Vagina (tissue), 2 donors: ENCODE results near the gene COG6. TPM values are rescaled to one million over a fixed set of nuclear protein-coding genes. Genes with fewer than 3 reads are reported as not detected.
A peak's percentile ranks its signal among the peaks of the same experiment; 100 is the strongest.

Experiments used
- DNase-seq, 2 donors: peaks; one replicate each; pipeline ENCODE4 v3.0.0-alpha.2; 2017; ENCODE audit errors: extremely low spot score in 2 of 2
- H3K27ac ChIP-seq: fragments of 200-600 bp; sonication (generic); one replicate; pipeline ENCODE4 v1.5.1; 2019
- H3K27me3 ChIP-seq: fragments of 200-600 bp; sonication (generic); one replicate; pipeline ENCODE4 v1.5.1; 2019
- H3K36me3 ChIP-seq, 2 donors: fragments of 200-600 bp; sonication (generic); one replicate each; pipeline ENCODE4 v1.5.1; 2017 to 2019
- H3K4me1 ChIP-seq: fragments of 200-600 bp; sonication (generic); one replicate; pipeline ENCODE4 v1.5.1; 2019
- H3K4me3 ChIP-seq, 2 donors: fragments of 200-600 bp; sonication (generic); 1 replicate in 1 of 2; 2 replicates in 1 of 2; pipeline ENCODE4 v1.5.1; 2016 to 2019
- H3K9me3 ChIP-seq: fragments of 200-600 bp; sonication (generic); one replicate; pipeline ENCODE4 v1.5.1; 2019
- POLR2A ChIP-seq, 2 donors: fragments of 450-650 bp; IDR thresholded peaks; one replicate each; pipeline ENCODE4 v1.6.1; 2017; ENCODE audit warnings: antibody characterized with exemption in 2 of 2, mild to moderate bottlenecking in 2 of 2, moderate library complexity in 2 of 2
- POLR2AphosphoS5 ChIP-seq, 2 donors: sonication (generic); formaldehyde crosslinking; IDR thresholded peaks; one replicate each; pipeline ENCODE4 v1.9.0; 2017; ENCODE audit warnings: antibody characterized with exemption in 2 of 2, mild to moderate bottlenecking in 2 of 2, low read depth in 1 of 2; ENCODE audit not compliant: insufficient read depth in 1 of 2
- intact Hi-C: fragments of 100-400 bp; cut with DNase I; formaldehyde crosslinking; loops from one replicate; pipeline ENCODE4 v1.15.1; 2023
- total RNA-seq: library from RNA; depleted of rRNA; stranded (reverse); fragments of >200 nt; gene quantifications from one replicate; pipeline ENCODE4 v1.2.3, GENCODE V29; 2016
- TF ChIP-seq, protein P1 (sequence below), 3 experiments: fragments of 450-650 bp in 2 of 3; fragments of 200-600 bp in 1 of 3; sonication (generic) in 1 of 3; IDR thresholded peaks; one replicate each; pipeline ENCODE4 v1.5.1; 2017 to 2019; ENCODE audit warnings: antibody characterized with exemption in 3 of 3, mild to moderate bottlenecking in 2 of 3, moderate library complexity in 2 of 3

The COG6 gene
- total RNA-seq, 1 donor from 2014 or later: 15.2 TPM

DNA sequence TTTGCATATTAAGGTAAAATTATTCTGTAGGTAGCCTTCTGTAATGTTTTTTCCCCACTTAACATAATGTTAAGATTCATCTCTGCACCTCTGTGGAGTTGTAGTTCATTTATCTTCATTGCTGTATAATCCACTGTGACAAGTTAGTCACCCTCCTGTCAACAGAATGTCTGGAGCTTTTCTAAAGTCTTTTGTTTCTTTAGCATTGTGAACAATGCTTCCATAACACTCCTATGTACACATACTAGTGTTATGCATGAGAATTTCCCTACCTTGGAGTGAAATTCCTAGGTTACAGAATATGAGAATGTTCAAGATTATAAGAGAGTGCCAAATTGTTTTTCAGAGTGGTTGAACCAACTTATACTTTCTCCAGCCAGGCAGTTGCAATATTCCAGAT is 113.5 kb downstream of the COG6 start:
- DNase-seq: no peak
- H3K27me3 ChIP-seq: no peaks in the 10 kb centered on the region
- H3K9me3 ChIP-seq: no peaks in the 10 kb centered on the region
- no peak overlapping the region for H3K27ac ChIP-seq
- intact Hi-C loops: no loop called here
- H3K36me3 ChIP-seq: no peaks in the 10 kb centered on the region
- TF ChIP-seq POLR2A (IDR thresholded peaks at IDR 0.05): no peak
- peak in 1 of 2 donors; percentile 8 for TF ChIP-seq POLR2AphosphoS5 (IDR thresholded peaks at IDR 0.05; ENCODE audit: insufficient read depth in 1 of 2, low read depth in 1 of 2)
- H3K4me1 ChIP-seq: peaks cover 32% of the 10 kb centered on the region
- no peak overlapping the region for H3K4me3 ChIP-seq

DNA sequence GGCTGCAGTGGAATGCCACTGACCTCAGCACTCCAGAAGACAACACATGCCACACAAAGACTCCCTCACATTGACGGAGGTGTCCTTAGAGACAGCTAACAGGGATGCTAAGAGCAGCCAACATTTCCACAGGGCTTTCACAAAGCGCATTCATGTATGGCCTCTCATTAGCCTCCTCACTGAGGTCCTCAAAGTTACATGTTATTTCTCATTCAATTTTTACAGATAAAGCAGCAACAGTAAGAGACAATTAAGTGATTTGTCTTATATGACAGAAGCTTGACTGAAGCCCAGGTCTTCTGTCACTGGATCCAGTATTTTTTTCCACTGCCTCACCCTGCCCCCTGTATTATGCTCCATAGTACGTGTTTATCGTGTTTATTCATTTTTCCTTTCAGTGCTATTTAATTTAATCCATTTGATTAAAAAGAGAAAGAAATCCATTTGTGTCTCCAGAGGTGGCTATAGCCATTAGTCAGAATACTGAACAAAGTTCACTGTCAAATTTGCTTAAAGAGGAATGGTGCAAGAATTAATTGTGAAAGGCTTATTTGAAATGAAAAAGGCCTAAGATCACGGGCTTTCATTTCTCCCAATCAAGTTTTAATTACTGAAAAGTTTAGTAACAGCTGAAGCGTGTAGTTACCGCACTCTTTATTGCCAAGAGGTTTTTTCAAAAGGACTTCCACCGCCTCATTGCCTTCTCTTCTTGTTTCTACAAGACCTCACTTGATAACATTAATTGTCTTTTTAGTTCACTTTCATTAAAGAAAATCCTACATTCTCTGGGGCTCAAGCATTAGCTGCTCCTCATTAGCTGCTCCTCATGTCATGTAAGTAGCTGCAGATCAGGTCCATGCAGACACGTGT is 115.0 kb downstream of the COG6 start:
- TF ChIP-seq POLR2A (IDR thresholded peaks at IDR 0.05) (no peak), POLR2AphosphoS5 (IDR thresholded peaks at IDR 0.05; ENCODE audit: insufficient read depth in 1 of 2, low read depth in 1 of 2) (no peak)
- TF ChIP-seq, protein P1, sequence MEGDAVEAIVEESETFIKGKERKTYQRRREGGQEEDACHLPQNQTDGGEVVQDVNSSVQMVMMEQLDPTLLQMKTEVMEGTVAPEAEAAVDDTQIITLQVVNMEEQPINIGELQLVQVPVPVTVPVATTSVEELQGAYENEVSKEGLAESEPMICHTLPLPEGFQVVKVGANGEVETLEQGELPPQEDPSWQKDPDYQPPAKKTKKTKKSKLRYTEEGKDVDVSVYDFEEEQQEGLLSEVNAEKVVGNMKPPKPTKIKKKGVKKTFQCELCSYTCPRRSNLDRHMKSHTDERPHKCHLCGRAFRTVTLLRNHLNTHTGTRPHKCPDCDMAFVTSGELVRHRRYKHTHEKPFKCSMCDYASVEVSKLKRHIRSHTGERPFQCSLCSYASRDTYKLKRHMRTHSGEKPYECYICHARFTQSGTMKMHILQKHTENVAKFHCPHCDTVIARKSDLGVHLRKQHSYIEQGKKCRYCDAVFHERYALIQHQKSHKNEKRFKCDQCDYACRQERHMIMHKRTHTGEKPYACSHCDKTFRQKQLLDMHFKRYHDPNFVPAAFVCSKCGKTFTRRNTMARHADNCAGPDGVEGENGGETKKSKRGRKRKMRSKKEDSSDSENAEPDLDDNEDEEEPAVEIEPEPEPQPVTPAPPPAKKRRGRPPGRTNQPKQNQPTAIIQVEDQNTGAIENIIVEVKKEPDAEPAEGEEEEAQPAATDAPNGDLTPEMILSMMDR (IDR thresholded peaks at IDR 0.05): no peak
- Histone ChIP-seq H3K27ac (no peak overlapping the region), H3K4me3 (no peak overlapping the region), H3K4me1 (peaks cover 28% of the 10 kb centered on the region), H3K27me3 (no peaks in the 10 kb centered on the region), H3K9me3 (no peaks in the 10 kb centered on the region), H3K36me3 (no peaks in the 10 kb centered on the region)
- intact Hi-C loops: no loop called here
- no peak for DNase-seq

DNA sequence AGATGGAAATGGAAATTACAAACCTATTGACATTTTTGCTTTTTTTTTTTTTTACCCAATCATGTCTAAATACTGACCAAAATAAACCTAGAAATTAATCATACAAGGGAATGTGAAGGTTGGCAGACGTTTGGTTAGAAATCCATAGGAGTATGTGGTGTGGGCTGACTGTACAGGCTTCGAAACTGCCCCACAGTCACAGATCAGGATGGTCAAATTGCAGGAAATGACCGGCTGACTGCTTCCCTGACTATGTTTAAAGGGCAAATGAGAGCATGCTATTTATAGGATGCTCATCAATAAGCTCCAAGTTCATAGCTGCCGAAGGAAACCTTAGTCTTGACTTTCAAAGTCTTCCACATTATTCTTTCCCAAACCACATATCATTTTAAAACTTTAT is 118.4 kb downstream of the COG6 start:
- DNase-seq: no peak
- no peaks in the 10 kb centered on the region for H3K4me1 ChIP-seq
- H3K4me3 ChIP-seq: no peak overlapping the region
- H3K27me3 ChIP-seq: no peaks in the 10 kb centered on the region
- intact Hi-C loops: no loop called here
- H3K9me3 ChIP-seq: no peaks in the 10 kb centered on the region
- no peaks in the 10 kb centered on the region for H3K36me3 ChIP-seq
- H3K27ac ChIP-seq: no peak overlapping the region
- TF ChIP-seq, protein P1 (IDR thresholded peaks at IDR 0.05): no peak
- no peak for TF ChIP-seq POLR2A (IDR thresholded peaks at IDR 0.05)
- no peak for TF ChIP-seq POLR2AphosphoS5 (IDR thresholded peaks at IDR 0.05; ENCODE audit: insufficient read depth in 1 of 2, low read depth in 1 of 2)

DNA sequence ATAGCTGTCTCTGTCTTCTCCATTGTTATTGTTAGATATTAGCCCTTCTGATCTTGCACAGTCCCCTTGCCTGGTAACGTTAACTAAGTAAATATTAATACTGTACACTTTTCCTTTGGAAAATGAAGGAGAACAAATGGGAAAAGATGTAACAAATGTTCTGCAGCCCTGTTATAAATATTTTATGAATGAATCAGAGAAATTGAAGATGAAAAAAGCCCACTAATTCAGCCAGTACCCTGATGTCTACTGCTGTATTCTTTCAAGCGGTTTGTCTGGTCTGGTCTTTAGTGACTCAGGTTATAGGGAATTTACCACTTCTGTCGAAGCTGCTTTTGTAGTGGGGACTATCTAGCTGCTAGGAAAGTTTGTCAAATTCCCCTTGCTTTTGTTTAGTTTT is 121.0 kb downstream of the COG6 start:
- no peaks in the 10 kb centered on the region for H3K9me3 ChIP-seq
- TF ChIP-seq POLR2A (IDR thresholded peaks at IDR 0.05): no peak
- TF ChIP-seq POLR2AphosphoS5 (IDR thresholded peaks at IDR 0.05; ENCODE audit: insufficient read depth in 1 of 2, low read depth in 1 of 2): no peak
- TF ChIP-seq, protein P1 (IDR thresholded peaks at IDR 0.05): no peak
- H3K27ac ChIP-seq: no peak overlapping the region
- H3K36me3 ChIP-seq: no peaks in the 10 kb centered on the region
- DNase-seq: no peak
- intact Hi-C loops: no loop called here
- H3K4me3 ChIP-seq: no peak overlapping the region
- no peaks in the 10 kb centered on the region for H3K4me1 ChIP-seq
- no peaks in the 10 kb centered on the region for H3K27me3 ChIP-seq

DNA sequence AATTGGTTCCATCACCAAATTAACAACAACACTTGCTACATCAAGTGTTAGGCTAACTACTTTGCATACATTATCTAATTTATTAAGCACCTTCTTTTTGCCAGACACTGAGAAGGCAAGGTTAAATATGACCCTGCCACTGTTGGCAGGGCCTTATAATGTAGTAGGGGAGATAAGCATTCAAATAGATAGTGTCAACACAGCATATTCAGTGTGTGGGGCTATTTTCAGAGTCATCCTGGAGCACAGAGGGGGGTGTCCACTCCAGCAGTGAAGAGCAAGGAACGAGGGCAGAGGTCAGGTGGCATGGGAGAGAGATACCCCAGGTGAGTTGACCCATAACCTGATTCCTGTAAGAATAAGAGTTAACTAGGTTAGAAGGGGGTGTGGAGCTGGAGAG is 121.6 kb downstream of the COG6 start:
- Histone ChIP-seq H3K4me3 (no peak overlapping the region), H3K4me1 (no peaks in the 10 kb centered on the region), H3K27ac (no peak overlapping the region), H3K9me3 (no peaks in the 10 kb centered on the region), H3K27me3 (no peaks in the 10 kb centered on the region), H3K36me3 (no peaks in the 10 kb centered on the region)
- DNase-seq: no peak
- intact Hi-C loops: no loop called here
- TF ChIP-seq POLR2AphosphoS5 (IDR thresholded peaks at IDR 0.05; ENCODE audit: insufficient read depth in 1 of 2, low read depth in 1 of 2) (no peak), POLR2A (IDR thresholded peaks at IDR 0.05) (no peak)
- TF ChIP-seq, protein P1 (IDR thresholded peaks at IDR 0.05): no peak
